Natural killer cell (primary cell): ENCODE data around the gene PDZRN3. TPM values are rescaled to one million over a fixed set of nuclear protein-coding genes. Genes with fewer than 3 reads are reported as not detected.

ENCODE experiments used
- ATAC-seq, 3 donors: fragments of 150-1000 bp in 2 of 3; fragments of 200-7000 bp in 1 of 3; cut with Tn5 transposase; 1 replicate in 1 of 3; 2 replicates in 2 of 3; pipeline ENCODE4 v1.10.0; 2021; ENCODE audit warnings: mild to moderate bottlenecking in 2 of 3, moderate library complexity in 2 of 3
- DNase-seq, 2 donors: peaks; one replicate each; pipeline versions ENCODE4 v3.0.0 to v3.0.0-alpha.2; 2013 to 2021; ENCODE audit warnings: mixed read lengths in 1 of 2
- H3K27ac ChIP-seq: one replicate; pipeline ENCODE4 v1.5.1; 2013; ENCODE audit warnings: mild to moderate bottlenecking, low read length
- H3K27me3 ChIP-seq: one replicate; pipeline ENCODE4 v1.6.1; 2013; ENCODE audit warnings: low read length; ENCODE audit not compliant: control insufficient read depth, insufficient read depth
- H3K36me3 ChIP-seq: one replicate; pipeline ENCODE4 v1.6.1; 2013; ENCODE audit warnings: low read length; ENCODE audit not compliant: control insufficient read depth, insufficient read depth
- H3K4me1 ChIP-seq: one replicate; pipeline ENCODE4 v1.6.1; 2013; ENCODE audit warnings: low read length; ENCODE audit not compliant: control insufficient read depth, insufficient read depth
- H3K4me3 ChIP-seq: one replicate; pipeline ENCODE4 v1.5.1; 2013; ENCODE audit warnings: low read length
- H3K9me3 ChIP-seq: one replicate; pipeline ENCODE4 v1.6.1; 2013; ENCODE audit warnings: low read length; ENCODE audit not compliant: control insufficient read depth, insufficient read depth
- H3K27ac Mint-ChIP-seq, 2 donors: one replicate each; pipeline ENCODE4 v1.8.0; 2022; ENCODE audit warnings: mild to moderate bottlenecking in 2 of 2, mixed read lengths in 2 of 2, moderate library complexity in 1 of 2
- H3K27me3 Mint-ChIP-seq, 2 donors: one replicate each; pipeline ENCODE4 v1.8.0; 2022; ENCODE audit warnings: low read depth in 2 of 2, mixed read lengths in 2 of 2
- H3K36me3 Mint-ChIP-seq: one replicate; pipeline ENCODE4 v1.8.0; 2022; ENCODE audit warnings: mixed read lengths
- H3K4me1 Mint-ChIP-seq, 2 donors: one replicate each; pipeline ENCODE4 v1.8.0; 2022; ENCODE audit warnings: mixed read lengths in 2 of 2
- H3K4me3 Mint-ChIP-seq: one replicate; pipeline ENCODE4 v1.8.0; 2022; ENCODE audit warnings: mild to moderate bottlenecking, moderate library complexity, mixed read lengths
- H3K9me3 Mint-ChIP-seq, 2 donors: one replicate each; pipeline ENCODE4 v1.8.0; 2022; ENCODE audit warnings: mixed read lengths in 2 of 2
- CTCF ChIP-seq: fragments of 200-600 bp; IDR thresholded peaks from one replicate; pipeline ENCODE4 v1.8.0; 2022; ENCODE audit warnings: antibody characterized with exemption
- WGBS: methylation state at CpG from one replicate; pipeline ENCODE4 v1.1.7; 2013; ENCODE audit warnings: missing lambda C conversion rate; ENCODE audit not compliant: insufficient coverage; 5-methylcytosine and 5-hydroxymethylcytosine counted together
- intact Hi-C: fragments of 100-400 bp; cut with micrococcal nuclease; formaldehyde crosslinking; loops from one replicate; pipeline ENCODE4 v1.14.2; 2022
- total RNA-seq, 4 donors: library from RNA; stranded (reverse); fragments of 120-200 nt in 1 of 4; gene quantifications; one replicate each; pipeline versions ENCODE4 v1.2.3 to v1.2.4, GENCODE V29; 2013 to 2022

PDZRN3 gene
- total RNA-seq, 3 donors from 2014 or later (not counting 1 experiment from before 2014, with no cell fraction given), result not detected

- H3K36me3 Mint-ChIP-seq, result no peaks in the 10 kb centered on the region
- no peak overlapping the region for H3K27ac Mint-ChIP-seq
- H3K4me3 Mint-ChIP-seq, result no peak overlapping the region
- Histone ChIP-seq H3K4me1 (no peaks in the 10 kb centered on the region), H3K9me3 (no peaks in the 10 kb centered on the region), H3K27ac (no peak overlapping the region), H3K27me3 (no peaks in the 10 kb centered on the region), H3K4me3 (no peak overlapping the region), H3K36me3 (no peaks in the 10 kb centered on the region)
- H3K9me3 Mint-ChIP-seq, result no peaks in the 10 kb centered on the region
- no peak for TF ChIP-seq CTCF
- ATAC-seq, result no peak
- WGBS, result 96% methylated on average over 3 of the region's 3 CpGs
- H3K27me3 Mint-ChIP-seq, result no peaks in the 10 kb centered on the region
- intact Hi-C loops, result no loop called here
- no peaks in the 10 kb centered on the region for H3K4me1 Mint-ChIP-seq
- no peak for DNase-seq
These were observed 225.0 kb downstream of the PDZRN3 start for GRCh38 chr3:73399666-73400253.

- H3K9me3 Mint-ChIP-seq, result no peaks in the 10 kb centered on the region
- no peak overlapping the region for H3K4me3 Mint-ChIP-seq
- no peak for ATAC-seq
- no peaks in the 10 kb centered on the region for H3K4me1 ChIP-seq
- no peaks in the 10 kb centered on the region for H3K9me3 ChIP-seq
- WGBS, result 58% methylated on average over 3 of the region's 3 CpGs
- intact Hi-C loops, result no loop called here
- no peaks in the 10 kb centered on the region for H3K4me1 Mint-ChIP-seq
- no peaks in the 10 kb centered on the region for H3K36me3 Mint-ChIP-seq
- no peak overlapping the region for H3K27ac ChIP-seq
- H3K27ac Mint-ChIP-seq, result no peak overlapping the region
- H3K36me3 ChIP-seq, result no peaks in the 10 kb centered on the region
- TF ChIP-seq CTCF, result no peak
- H3K27me3 ChIP-seq, result no peaks in the 10 kb centered on the region
- no peak for DNase-seq
- H3K4me3 ChIP-seq, result no peak overlapping the region
- no peaks in the 10 kb centered on the region for H3K27me3 Mint-ChIP-seq
These were observed 225.6 kb downstream of the PDZRN3 start for GRCh38 chr3:73399106-73399505.

GRCh38 chr3:73398084-73398483, 226.7 kb downstream of the PDZRN3 start:
- WGBS, result 87% methylated on average over 8 of the region's 8 CpGs
- Mint-ChIP-seq H3K36me3 (no peaks in the 10 kb centered on the region), H3K27ac (no peak overlapping the region), H3K9me3 (no peaks in the 10 kb centered on the region), H3K27me3 (no peaks in the 10 kb centered on the region), H3K4me3 (no peak overlapping the region), H3K4me1 (no peaks in the 10 kb centered on the region)
- intact Hi-C loops, result no loop called here
- DNase-seq, result no peak
- H3K4me1 ChIP-seq, result no peaks in the 10 kb centered on the region
- H3K4me3 ChIP-seq, result no peak overlapping the region
- no peak overlapping the region for H3K27ac ChIP-seq
- no peaks in the 10 kb centered on the region for H3K36me3 ChIP-seq
- ATAC-seq, result no peak
- H3K27me3 ChIP-seq, result no peaks in the 10 kb centered on the region
- no peaks in the 10 kb centered on the region for H3K9me3 ChIP-seq
- TF ChIP-seq CTCF, result no peak

- H3K4me3 Mint-ChIP-seq, result no peak overlapping the region
- WGBS, result 83% methylated on average over 4 of the region's 5 CpGs
- no peaks in the 10 kb centered on the region for H3K4me1 Mint-ChIP-seq
- no peak for TF ChIP-seq CTCF
- Histone ChIP-seq H3K4me3 (no peak overlapping the region), H3K27ac (no peak overlapping the region), H3K4me1 (no peaks in the 10 kb centered on the region), H3K9me3 (no peaks in the 10 kb centered on the region), H3K27me3 (no peaks in the 10 kb centered on the region), H3K36me3 (no peaks in the 10 kb centered on the region)
- H3K27ac Mint-ChIP-seq, result no peak overlapping the region
- H3K27me3 Mint-ChIP-seq, result no peaks in the 10 kb centered on the region
- no peak for DNase-seq
- no peaks in the 10 kb centered on the region for H3K36me3 Mint-ChIP-seq
- no peaks in the 10 kb centered on the region for H3K9me3 Mint-ChIP-seq
- intact Hi-C loops, result no loop called here
- ATAC-seq, result no peak
These were observed 230.5 kb downstream of the PDZRN3 start for GRCh38 chr3:73394240-73394639.
